ENCODE measurements around the gene PLCB1.
"Not testable (repeated sequence)": the region's sequence is repeated elsewhere in the genome, so short reads cannot be mapped to it uniquely, and the experiment has no call there.

The PLCB1 gene

DNA sequence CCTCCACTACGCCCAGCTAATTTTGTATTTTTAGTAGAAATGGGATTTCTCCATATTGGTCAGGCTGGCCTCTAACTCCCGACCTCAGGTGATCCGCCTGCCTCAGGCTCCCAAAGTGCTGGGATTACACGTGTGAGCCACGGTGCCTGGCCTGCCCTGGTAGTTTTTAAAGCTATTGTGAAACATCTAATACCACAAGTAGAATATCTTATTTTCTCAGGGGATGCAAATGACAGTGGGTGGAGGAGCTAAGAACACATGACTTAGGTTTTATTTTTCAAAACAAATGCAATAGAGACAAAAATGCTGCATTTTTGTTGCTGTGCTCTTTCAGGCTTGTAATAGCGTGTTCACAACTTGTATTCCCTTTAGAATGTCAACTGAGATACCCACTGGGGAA lies 671.9 kb downstream of the PLCB1 start:
- H3K4me1 Mint-ChIP-seq (ENCODE audit: low read depth), result peaks cover 6% of the 10 kb centered on the region

DNA sequence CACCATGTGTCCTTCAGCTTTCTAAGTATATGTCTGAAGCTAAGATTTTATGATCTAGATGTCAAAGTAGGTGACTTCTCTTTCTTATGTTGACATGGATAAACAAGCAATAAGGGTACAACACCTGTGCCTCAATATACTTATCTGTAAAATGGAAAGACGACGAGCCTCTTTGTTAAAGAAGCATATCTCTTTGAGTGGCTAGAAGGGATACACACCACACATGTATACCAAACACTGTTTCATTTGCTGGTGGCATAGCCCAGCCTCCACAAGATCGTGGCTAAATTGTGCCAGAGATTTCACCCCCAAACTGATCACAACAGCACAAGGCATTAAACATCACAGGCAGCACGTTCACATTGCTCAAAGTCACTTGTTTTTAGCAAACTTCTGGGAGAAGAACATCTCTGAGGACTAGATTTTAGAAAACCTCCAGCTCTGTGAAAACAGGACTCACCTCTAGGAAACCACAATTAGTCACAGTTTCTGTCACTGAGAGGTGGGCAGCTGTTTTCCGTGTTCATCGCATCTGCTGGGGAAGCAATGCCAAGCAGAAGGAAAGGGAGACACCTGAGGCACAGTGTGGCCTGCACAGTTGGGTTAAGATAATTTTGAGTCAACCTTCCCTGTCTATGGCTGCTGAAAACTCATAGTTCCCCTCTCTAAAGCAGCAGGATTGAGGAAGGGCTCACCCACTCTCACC lies 673.8 kb downstream of the PLCB1 start:
- H3K27me3 Mint-ChIP-seq, result no peaks in the 10 kb centered on the region
- no peaks in the 10 kb centered on the region for H3K36me3 Mint-ChIP-seq (ENCODE audit: low read depth)
- intact Hi-C loops (cut with micrococcal nuclease), result no loop called here

More for the DNA sequence above, 671.9 kb downstream of the PLCB1 start:
- Mint-ChIP-seq H3K27ac (no peak overlapping the region), H3K27me3 (no peaks in the 10 kb centered on the region), H3K36me3 (ENCODE audit: low read depth) (no peaks in the 10 kb centered on the region), H3K9me3 (peaks cover 9% of the 10 kb centered on the region), H3K4me3 (no peak overlapping the region)
- intact Hi-C loops (cut with micrococcal nuclease), result no loop called here

DNA sequence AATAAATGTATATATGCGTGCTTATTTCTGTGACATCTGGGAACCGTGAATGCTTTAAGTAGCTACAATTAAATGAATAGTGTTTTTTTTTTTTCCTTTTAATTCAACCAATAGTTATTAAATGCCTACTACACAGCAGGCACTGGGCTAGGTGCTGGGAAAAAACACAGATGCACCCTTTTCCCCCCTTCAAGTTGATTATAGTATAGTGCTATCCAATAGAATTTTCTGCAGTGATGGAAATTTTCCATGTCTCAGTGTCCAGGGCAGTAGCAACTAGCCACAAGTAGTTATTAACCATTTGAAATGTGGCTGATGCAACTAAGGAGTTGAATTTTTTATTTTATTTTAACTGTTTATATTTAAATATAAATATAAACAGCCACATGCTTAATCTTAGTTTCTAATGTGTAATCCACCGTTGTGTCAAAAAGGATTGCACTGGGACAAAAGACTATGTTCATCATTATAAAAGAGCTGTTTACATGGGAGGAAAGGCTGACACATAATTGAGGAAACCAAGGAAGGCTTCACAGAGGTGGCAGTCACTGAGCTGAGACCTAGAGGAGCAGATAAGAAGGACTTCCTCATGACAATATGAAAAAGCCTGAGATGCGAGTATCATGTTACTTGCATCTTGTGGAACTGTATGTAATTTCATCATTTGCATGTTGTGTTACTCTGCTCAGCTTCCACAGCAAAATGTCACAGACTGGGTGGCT lies 675.6 kb downstream of the PLCB1 start:
- intact Hi-C loops (cut with micrococcal nuclease), result no loop called here
- no peak overlapping the region for H3K27ac Mint-ChIP-seq
- no peaks in the 10 kb centered on the region for H3K27me3 Mint-ChIP-seq

More for the DNA sequence above, 673.8 kb downstream of the PLCB1 start:
- no peak overlapping the region for H3K27ac Mint-ChIP-seq
- H3K4me1 Mint-ChIP-seq (ENCODE audit: low read depth), result peaks cover 6% of the 10 kb centered on the region
- H3K4me3 Mint-ChIP-seq, result no peak overlapping the region
- peaks cover 9% of the 10 kb centered on the region for H3K9me3 Mint-ChIP-seq

GRCh38 chr20:8808202-8808535 lies 676.1 kb downstream of the PLCB1 start:
- Mint-ChIP-seq H3K9me3 (no peaks in the 10 kb centered on the region), H3K36me3 (ENCODE audit: low read depth) (no peaks in the 10 kb centered on the region), H3K4me3 (no peak overlapping the region), H3K27me3 (no peaks in the 10 kb centered on the region), H3K4me1 (ENCODE audit: low read depth) (no peaks in the 10 kb centered on the region), H3K27ac (no peak overlapping the region)
- intact Hi-C loops (cut with micrococcal nuclease), result no loop called here

More for the DNA sequence above, 675.6 kb downstream of the PLCB1 start:
- Mint-ChIP-seq H3K4me3 (no peak overlapping the region), H3K9me3 (no peaks in the 10 kb centered on the region), H3K36me3 (ENCODE audit: low read depth) (no peaks in the 10 kb centered on the region), H3K4me1 (ENCODE audit: low read depth) (no peaks in the 10 kb centered on the region)

GRCh38 chr20:8809107-8809953 lies 677.3 kb downstream of the PLCB1 start:
- intact Hi-C loops (cut with micrococcal nuclease), result no loop called here
- H3K4me1 Mint-ChIP-seq (ENCODE audit: low read depth), result no peaks in the 10 kb centered on the region
- H3K4me3 Mint-ChIP-seq, result no peak overlapping the region
- no peaks in the 10 kb centered on the region for H3K27me3 Mint-ChIP-seq
- H3K9me3 Mint-ChIP-seq, result no peaks in the 10 kb centered on the region
- H3K27ac Mint-ChIP-seq, result no peak overlapping the region
- H3K36me3 Mint-ChIP-seq (ENCODE audit: low read depth), result no peaks in the 10 kb centered on the region

GRCh38 chr20:8811801-8812594 lies 679.9 kb downstream of the PLCB1 start:
- H3K4me3 Mint-ChIP-seq, result no peak overlapping the region
- no peaks in the 10 kb centered on the region for H3K4me1 Mint-ChIP-seq (ENCODE audit: low read depth)
- intact Hi-C loops (cut with micrococcal nuclease), result no loop called here
- H3K9me3 Mint-ChIP-seq, result no peaks in the 10 kb centered on the region
- H3K27ac Mint-ChIP-seq, result no peak overlapping the region
- H3K27me3 Mint-ChIP-seq, result no peaks in the 10 kb centered on the region
- no peaks in the 10 kb centered on the region for H3K36me3 Mint-ChIP-seq (ENCODE audit: low read depth)

DNA sequence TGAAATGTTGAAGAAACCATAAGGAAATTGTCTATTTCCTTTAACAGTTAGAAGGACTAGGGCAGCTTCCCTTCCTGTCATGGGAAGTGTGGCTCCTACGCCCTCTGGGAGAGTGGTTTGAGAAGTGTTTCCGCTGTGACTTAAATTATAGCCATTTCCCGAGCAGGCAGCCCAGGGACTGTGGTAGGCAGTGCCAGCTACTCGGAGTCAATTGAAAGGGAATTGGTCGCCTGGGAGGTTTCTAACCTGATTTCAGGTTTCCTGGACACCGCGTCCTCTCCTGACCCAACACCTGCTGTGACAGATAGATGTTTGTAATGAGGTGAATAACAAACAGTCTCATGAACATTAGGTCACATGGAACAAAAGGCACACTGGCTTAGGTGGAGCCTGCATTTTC lies 680.8 kb downstream of the PLCB1 start:
- Mint-ChIP-seq H3K4me3 (no peak overlapping the region), H3K36me3 (ENCODE audit: low read depth) (no peaks in the 10 kb centered on the region), H3K27me3 (no peaks in the 10 kb centered on the region), H3K4me1 (ENCODE audit: low read depth) (no peaks in the 10 kb centered on the region), H3K27ac (no peak overlapping the region), H3K9me3 (no peaks in the 10 kb centered on the region)
- intact Hi-C loops (cut with micrococcal nuclease), result no loop called here

GRCh38 chr20:8815208-8815607 lies 683.1 kb downstream of the PLCB1 start:
- intact Hi-C loops (cut with micrococcal nuclease), result no loop called here
- Mint-ChIP-seq H3K27ac (no peak overlapping the region), H3K9me3 (no peaks in the 10 kb centered on the region), H3K4me3 (no peak overlapping the region), H3K36me3 (ENCODE audit: low read depth) (no peaks in the 10 kb centered on the region), H3K27me3 (no peaks in the 10 kb centered on the region), H3K4me1 (ENCODE audit: low read depth) (no peaks in the 10 kb centered on the region)

- no peaks in the 10 kb centered on the region for H3K4me1 Mint-ChIP-seq (ENCODE audit: low read depth)
- H3K27me3 Mint-ChIP-seq, result no peaks in the 10 kb centered on the region
- no peak overlapping the region for H3K27ac Mint-ChIP-seq
- H3K9me3 Mint-ChIP-seq, result no peaks in the 10 kb centered on the region
- no peak overlapping the region for H3K4me3 Mint-ChIP-seq
- H3K36me3 Mint-ChIP-seq (ENCODE audit: low read depth), result no peaks in the 10 kb centered on the region
- intact Hi-C loops (cut with micrococcal nuclease), result no loop called here
These were observed 697.2 kb downstream of the PLCB1 start for GRCh38 chr20:8829256-8829655.

DNA sequence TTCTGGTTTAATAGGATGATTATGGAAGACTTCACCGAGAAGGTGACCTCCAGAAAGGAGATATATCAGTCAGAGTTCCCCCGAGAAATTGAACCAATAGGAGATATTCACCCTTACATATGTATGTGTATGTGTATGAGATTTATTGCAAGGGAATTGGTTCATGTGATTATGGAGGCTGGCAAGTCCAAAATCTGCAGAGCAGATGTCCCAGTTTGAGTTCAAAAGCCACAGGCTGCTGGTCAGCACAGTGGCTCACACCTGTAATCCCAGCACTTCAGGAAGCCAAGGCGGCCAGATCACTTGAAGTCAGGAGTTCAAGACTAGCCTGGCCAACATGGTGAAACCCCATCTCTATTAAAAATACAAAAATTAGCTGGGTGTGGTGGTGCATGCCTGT lies 702.2 kb downstream of the PLCB1 start:
- H3K27ac Mint-ChIP-seq; H3K4me3 Mint-ChIP-seq; H3K4me1 Mint-ChIP-seq (ENCODE audit: low read depth); intact Hi-C loops (cut with micrococcal nuclease); H3K36me3 Mint-ChIP-seq (ENCODE audit: low read depth); H3K9me3 Mint-ChIP-seq; H3K27me3 Mint-ChIP-seq: not testable (repeated sequence)

GRCh38 chr20:8834851-8835250 lies 702.8 kb downstream of the PLCB1 start:
- no peaks in the 10 kb centered on the region for H3K27me3 Mint-ChIP-seq
- H3K4me3 Mint-ChIP-seq, result no peak overlapping the region
- no peaks in the 10 kb centered on the region for H3K4me1 Mint-ChIP-seq (ENCODE audit: low read depth)
- H3K9me3 Mint-ChIP-seq, result no peaks in the 10 kb centered on the region
- H3K36me3 Mint-ChIP-seq (ENCODE audit: low read depth), result no peaks in the 10 kb centered on the region
- H3K27ac Mint-ChIP-seq, result no peak overlapping the region
- intact Hi-C loops (cut with micrococcal nuclease), result no loop called here

DNA sequence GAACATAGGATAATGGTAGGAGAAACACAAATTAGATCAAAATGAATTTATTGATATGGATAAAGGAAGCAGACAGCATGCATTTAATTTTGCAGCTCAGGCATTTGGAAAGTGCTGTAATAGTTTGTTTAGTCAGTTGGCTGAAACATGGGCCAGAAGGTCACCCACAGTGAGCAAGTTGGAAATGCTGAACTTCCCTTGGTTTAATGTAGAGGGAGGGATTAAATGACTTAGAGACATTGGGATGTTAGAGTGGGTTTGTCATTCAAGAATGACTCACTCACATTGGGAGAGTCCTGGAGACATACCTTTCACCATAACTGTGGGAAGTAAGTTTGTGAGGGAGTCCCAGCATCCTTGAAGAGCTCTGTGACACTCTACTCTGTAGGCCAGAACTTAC lies 705.3 kb downstream of the PLCB1 start:
- Mint-ChIP-seq H3K9me3 (no peaks in the 10 kb centered on the region), H3K27me3 (no peaks in the 10 kb centered on the region), H3K4me1 (ENCODE audit: low read depth) (no peaks in the 10 kb centered on the region), H3K36me3 (ENCODE audit: low read depth) (no peaks in the 10 kb centered on the region), H3K4me3 (no peak overlapping the region), H3K27ac (no peak overlapping the region)
- intact Hi-C loops (cut with micrococcal nuclease), result no loop called here

GRCh38 chr20:8842525-8842924 lies 710.5 kb downstream of the PLCB1 start:
- intact Hi-C loops (cut with micrococcal nuclease), result no loop called here
- H3K4me3 Mint-ChIP-seq, result no peak overlapping the region
- no peak overlapping the region for H3K27ac Mint-ChIP-seq
- no peaks in the 10 kb centered on the region for H3K36me3 Mint-ChIP-seq (ENCODE audit: low read depth)
- H3K4me1 Mint-ChIP-seq (ENCODE audit: low read depth), result no peaks in the 10 kb centered on the region
- H3K9me3 Mint-ChIP-seq, result no peaks in the 10 kb centered on the region
- H3K27me3 Mint-ChIP-seq, result no peaks in the 10 kb centered on the region

DNA sequence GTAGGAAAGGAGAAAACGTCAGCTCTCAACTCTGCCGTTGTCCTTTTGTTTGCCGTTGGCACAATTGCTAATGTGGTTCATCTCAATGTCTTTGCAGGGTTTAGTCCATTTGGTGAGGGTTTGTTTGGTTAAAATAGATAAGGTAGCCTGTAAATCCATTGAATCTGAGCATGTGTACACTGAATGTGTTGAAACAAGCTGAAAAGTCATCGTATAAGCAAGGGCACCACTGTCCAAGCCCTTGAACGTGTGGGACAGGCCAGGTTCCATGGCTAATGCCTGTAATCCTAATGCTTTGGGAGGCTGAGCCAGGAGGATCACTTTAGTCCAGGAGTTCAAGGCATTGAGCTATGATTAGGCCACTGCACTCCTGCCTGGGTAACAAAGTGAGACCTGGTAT lies 712.1 kb downstream of the PLCB1 start:
- Mint-ChIP-seq H3K27me3 (no peaks in the 10 kb centered on the region), H3K4me3 (no peak overlapping the region), H3K4me1 (ENCODE audit: low read depth) (no peaks in the 10 kb centered on the region), H3K9me3 (no peaks in the 10 kb centered on the region), H3K36me3 (ENCODE audit: low read depth) (no peaks in the 10 kb centered on the region), H3K27ac (no peak overlapping the region)
- intact Hi-C loops (cut with micrococcal nuclease), result no loop called here

All from dendritic cell treated with granulocyte-macrophage colony-stimulating factor and Interleukin-4, amounts not matched to agents 40 ng/mL and 50 ng/mL, for 4 days (primary cell).